ENCODE measurements around the gene DGLUCY. TPM values are rescaled to one million over a fixed set of nuclear protein-coding genes. Genes with fewer than 3 reads are reported as not detected.
A peak's percentile ranks its signal among the peaks of the same experiment; 100 is the strongest.

The DGLUCY gene
- total and polyA plus RNA-seq, 2 of the 13 experiments (the other 11 are each of a cell fraction or from before 2014, with no cell fraction given): 14.8 to 36.3 TPM

- TF ChIP-seq HINFP (CRISPR knock-in tag; IDR thresholded peaks at IDR 0.05; ENCODE audit: low read depth) (peak; percentile 80; the same call in 1 of the 2 replicates), ZNF556 (CRISPR knock-in tag; IDR thresholded peaks at IDR 0.05; ENCODE audit: borderline replicate concordance) (peak; percentile 63; the same call in 1 of the 2 replicates), STAT5B (CRISPR knock-in tag; IDR thresholded peaks at IDR 0.05) (no peak), ZBTB8A (CRISPR knock-in tag; IDR thresholded peaks at IDR 0.05; ENCODE audit: borderline replicate concordance, low read depth) (0 out of 2 replicates have a peak, but pooled peaks have one; percentile 56), MXD1 (CRISPR knock-in tag; IDR thresholded peaks at IDR 0.05) (0 out of 2 replicates have a peak, but pooled peaks have one; percentile 59), NRL (CRISPR knock-in tag; IDR thresholded peaks at IDR 0.05; ENCODE audit: borderline replicate concordance) (0 out of 2 replicates have a peak, but pooled peaks have one; percentile 45), ATF5 (CRISPR knock-in tag; IDR thresholded peaks at IDR 0.05; ENCODE audit: low read depth) (0 out of 2 replicates have a peak, but pooled peaks have one; percentile 73), SNRNP70 (IDR thresholded peaks at IDR 0.05; ENCODE audit: low read depth, low read length) (no peak), ZSCAN29 (CRISPR knock-in tag; conservative IDR thresholded peaks at IDR 0.05) (peak; percentile 71), SIN3B (IDR thresholded peaks at IDR 0.05; ENCODE audit: low read length) (no peak), ZNF275 (CRISPR knock-in tag; IDR thresholded peaks at IDR 0.05; ENCODE audit: borderline replicate concordance) (no peak), ZNF281 (CRISPR knock-in tag; IDR thresholded peaks at IDR 0.05; ENCODE audit: borderline replicate concordance) (peak; percentile 22; the same call in 1 of the 2 replicates), ZNF597 (CRISPR knock-in tag; IDR thresholded peaks at IDR 0.05) (no peak), ZNF382 (CRISPR knock-in tag; IDR thresholded peaks at IDR 0.05; ENCODE audit: borderline replicate concordance) (no peak), HDAC1 (CRISPR knock-in tag; IDR thresholded peaks at IDR 0.05) (peak; percentile 54; the same call in 1 of the 2 replicates), BORCS8-MEF2B (CRISPR knock-in tag; IDR thresholded peaks at IDR 0.05) (peak; percentile 2; the same call in 1 of the 2 replicates), ZNF350 (CRISPR knock-in tag; IDR thresholded peaks at IDR 0.05; ENCODE audit: borderline replicate concordance, low read depth) (peak; percentile 3; the same call in 1 of the 2 replicates), RORA (CRISPR knock-in tag; IDR thresholded peaks at IDR 0.05) (no peak), ZNF333 (CRISPR knock-in tag; IDR thresholded peaks at IDR 0.05; ENCODE audit: borderline replicate concordance) (0 out of 2 replicates have a peak, but pooled peaks have one; percentile 6)
These were observed 499 bp downstream of the DGLUCY start (continued) for GRCh38 chr14:91114079-91115065.

Data from HepG2 (cell line).